HG03460 (cell line): ENCODE results near the gene LTA4H.

Source experiments
- ATAC-seq: cut with Tn5 transposase; IDR thresholded peaks from one replicate; pipeline ENCODE4 v1.9.1; 2021; ENCODE audit not compliant: unreplicated experiment

Gene LTA4H

GRCh38 chr12:96036765-96037455 is 1.5 kb upstream of the LTA4H start:
- no peak for ATAC-seq

GRCh38 chr12:96034621-96035282 is 635 bp downstream of the LTA4H start:
- no peak for ATAC-seq

GRCh38 chr12:96033549-96034389 is 1.6 kb downstream of the LTA4H start:
- ATAC-seq: no peak

GRCh38 chr12:96029826-96030225 is 5.6 kb downstream of the LTA4H start:
- no peak for ATAC-seq

- no peak for ATAC-seq
These were observed 6.8 kb downstream of the LTA4H start for GRCh38 chr12:96028538-96028937.

GRCh38 chr12:96026331-96026730 is 9.1 kb downstream of the LTA4H start:
- no peak for ATAC-seq

- no peak for ATAC-seq
These were observed 9.9 kb downstream of the LTA4H start for GRCh38 chr12:96025518-96025917.

GRCh38 chr12:96020314-96021003 is 14.9 kb downstream of the LTA4H start:
- ATAC-seq: peak; percentile 93

- no peak for ATAC-seq
These were observed 19.7 kb downstream of the LTA4H start for GRCh38 chr12:96015672-96016071.

- no peak for ATAC-seq
These were observed 20.3 kb downstream of the LTA4H start for GRCh38 chr12:96014943-96015599.

GRCh38 chr12:96007729-96008128 is 27.7 kb downstream of the LTA4H start:
- ATAC-seq: no peak

- no peak for ATAC-seq
These were observed 28.7 kb downstream of the LTA4H start for GRCh38 chr12:96006727-96007126.

GRCh38 chr12:96000858-96001257 is 34.5 kb downstream of the LTA4H start:
- ATAC-seq: no peak

- ATAC-seq: no peak
These were observed 35.9 kb downstream of the LTA4H start for GRCh38 chr12:95999484-95999883.

- peak; percentile 92 for ATAC-seq
These were observed 36.6 kb downstream of the LTA4H start for GRCh38 chr12:95998611-95999286.

GRCh38 chr12:95997911-95998510 is 37.4 kb downstream of the LTA4H start:
- no peak for ATAC-seq

GRCh38 chr12:95997276-95997675 is 38.1 kb downstream of the LTA4H start:
- ATAC-seq: no peak

- no peak for ATAC-seq
These were observed 39.2 kb downstream of the LTA4H start, which contains the start of gene HAL for GRCh38 chr12:95996034-95996658. HAL (minus strand) TSS chr12:95996344; CDS start chr12:95995910, 434 bp downstream.
